ENCODE measurements around the gene SLC35E3. TPM values are rescaled to one million over a fixed set of nuclear protein-coding genes. Genes with fewer than 3 reads are reported as not detected.
"Not testable (repeated sequence)": the region's sequence is repeated elsewhere in the genome, so short reads cannot be mapped to it uniquely, and the experiment has no call there.

The SLC35E3 gene
- total and polyA plus RNA-seq, 2 donors, result 6.6 to 8.8 TPM

- Histone ChIP-seq H3K27ac (ENCODE audit: low read depth in 1 of 2, low read length in 1 of 2) (no peak overlapping the region), H3K4me3 (ENCODE audit: low read length in 2 of 2) (no peak overlapping the region), H3K27me3 (ENCODE audit: control insufficient read depth in 2 of 2, insufficient read depth in 1 of 2, low read length in 1 of 2) (no peaks in the 10 kb centered on the region), H3K9me3 (ENCODE audit: control insufficient read depth in 2 of 2, insufficient read depth in 1 of 2, low read length in 1 of 2) (no peaks in the 10 kb centered on the region), H3K36me3 (ENCODE audit: control insufficient read depth in 2 of 2, insufficient read depth in 2 of 2, low read length in 1 of 2) (no peaks in the 10 kb centered on the region), H3K4me1 (ENCODE audit: control insufficient read depth in 2 of 2, insufficient read depth in 2 of 2, low read length in 2 of 2) (peaks cover 6 to 13% of the 10 kb centered on the region in 2 donors)
- 98% methylated on average over 15 of the region's 15 CpGs for WGBS
- DNase-seq (ENCODE audit: low read depth in 6 of 9, low spot score in 9 of 9), result no peak
Measured at GRCh38 chr12:68796399-68796798, 50.4 kb downstream of the SLC35E3 start.

GRCh38 chr12:68798882-68799234 lies 52.9 kb downstream of the SLC35E3 start:
- DNase-seq (ENCODE audit: low read depth in 6 of 9, low spot score in 9 of 9), result no peak
- WGBS, result 100% methylated on average over 1 of the region's 1 CpG
- Histone ChIP-seq H3K36me3 (ENCODE audit: control insufficient read depth in 2 of 2, insufficient read depth in 2 of 2, low read length in 1 of 2) (no peaks in the 10 kb centered on the region), H3K4me1 (ENCODE audit: control insufficient read depth in 2 of 2, insufficient read depth in 2 of 2, low read length in 2 of 2) (peaks cover 0 to under 1% of the 10 kb centered on the region in 2 donors), H3K27ac (ENCODE audit: low read depth in 1 of 2, low read length in 1 of 2) (no peak overlapping the region), H3K4me3 (ENCODE audit: low read length in 2 of 2) (no peak overlapping the region), H3K27me3 (ENCODE audit: control insufficient read depth in 2 of 2, insufficient read depth in 1 of 2, low read length in 1 of 2) (no peaks in the 10 kb centered on the region), H3K9me3 (ENCODE audit: control insufficient read depth in 2 of 2, insufficient read depth in 1 of 2, low read length in 1 of 2) (no peaks in the 10 kb centered on the region)

GRCh38 chr12:68800294-68800693 lies 54.3 kb downstream of the SLC35E3 start:
- H3K36me3 ChIP-seq (ENCODE audit: control insufficient read depth in 2 of 2, insufficient read depth in 2 of 2, low read length in 1 of 2), result peaks cover 0 to 5% of the 10 kb centered on the region in 2 donors
- no peak overlapping the region for H3K27ac ChIP-seq (ENCODE audit: low read depth in 1 of 2, low read length in 1 of 2)
- H3K9me3 ChIP-seq (ENCODE audit: control insufficient read depth in 2 of 2, insufficient read depth in 1 of 2, low read length in 1 of 2), result no peaks in the 10 kb centered on the region
- DNase-seq (ENCODE audit: low read depth in 6 of 9, low spot score in 9 of 9), result no peak
- no peak overlapping the region for H3K4me3 ChIP-seq (ENCODE audit: low read length in 2 of 2)
- 98% methylated on average over 5 of the region's 5 CpGs for WGBS
- peaks cover 5 to 13% of the 10 kb centered on the region in 2 donors for H3K4me1 ChIP-seq (ENCODE audit: control insufficient read depth in 2 of 2, insufficient read depth in 2 of 2, low read length in 2 of 2)
- H3K27me3 ChIP-seq (ENCODE audit: control insufficient read depth in 2 of 2, insufficient read depth in 1 of 2, low read length in 1 of 2), result no peaks in the 10 kb centered on the region

- H3K36me3 ChIP-seq (ENCODE audit: control insufficient read depth in 2 of 2, insufficient read depth in 2 of 2, low read length in 1 of 2); H3K9me3 ChIP-seq (ENCODE audit: control insufficient read depth in 2 of 2, insufficient read depth in 1 of 2, low read length in 1 of 2); H3K27ac ChIP-seq (ENCODE audit: low read depth in 1 of 2, low read length in 1 of 2); DNase-seq (ENCODE audit: low read depth in 6 of 9, low spot score in 9 of 9); H3K4me3 ChIP-seq (ENCODE audit: low read length in 2 of 2); H3K27me3 ChIP-seq (ENCODE audit: control insufficient read depth in 2 of 2, insufficient read depth in 1 of 2, low read length in 1 of 2): not testable (repeated sequence)
- H3K4me1 ChIP-seq (ENCODE audit: control insufficient read depth in 2 of 2, insufficient read depth in 2 of 2, low read length in 2 of 2), result peaks cover 5 to 20% of the 10 kb centered on the region in 2 donors
- 98% methylated on average over 7 of the region's 7 CpGs for WGBS
Measured at GRCh38 chr12:68801124-68801523, 55.1 kb downstream of the SLC35E3 start.

- not testable (repeated sequence) for H3K27ac ChIP-seq (ENCODE audit: low read depth in 1 of 2, low read length in 1 of 2); H3K27me3 ChIP-seq (ENCODE audit: control insufficient read depth in 2 of 2, insufficient read depth in 1 of 2, low read length in 1 of 2); H3K9me3 ChIP-seq (ENCODE audit: control insufficient read depth in 2 of 2, insufficient read depth in 1 of 2, low read length in 1 of 2); H3K36me3 ChIP-seq (ENCODE audit: control insufficient read depth in 2 of 2, insufficient read depth in 2 of 2, low read length in 1 of 2); DNase-seq (ENCODE audit: low read depth in 6 of 9, low spot score in 9 of 9); H3K4me3 ChIP-seq (ENCODE audit: low read length in 2 of 2)
- 97% methylated on average over 2 of the region's 2 CpGs for WGBS
- peaks cover 7 to 32% of the 10 kb centered on the region in 2 donors for H3K4me1 ChIP-seq (ENCODE audit: control insufficient read depth in 2 of 2, insufficient read depth in 2 of 2, low read length in 2 of 2)
Measured at GRCh38 chr12:68802372-68802745, 56.4 kb downstream of the SLC35E3 start.

GRCh38 chr12:68802911-68803651 lies 57.1 kb downstream of the SLC35E3 start:
- H3K27me3 ChIP-seq (ENCODE audit: control insufficient read depth in 2 of 2, insufficient read depth in 1 of 2, low read length in 1 of 2); H3K9me3 ChIP-seq (ENCODE audit: control insufficient read depth in 2 of 2, insufficient read depth in 1 of 2, low read length in 1 of 2); H3K4me3 ChIP-seq (ENCODE audit: low read length in 2 of 2); H3K36me3 ChIP-seq (ENCODE audit: control insufficient read depth in 2 of 2, insufficient read depth in 2 of 2, low read length in 1 of 2); DNase-seq (ENCODE audit: low read depth in 6 of 9, low spot score in 9 of 9): not testable (repeated sequence)
- WGBS, result 98% methylated on average over 19 of the region's 19 CpGs
- H3K27ac ChIP-seq (ENCODE audit: low read depth in 1 of 2, low read length in 1 of 2), result peak overlapping the region in 1 of 2 donors; percentile 10
- peaks cover 7 to 36% of the 10 kb centered on the region in 2 donors for H3K4me1 ChIP-seq (ENCODE audit: control insufficient read depth in 2 of 2, insufficient read depth in 2 of 2, low read length in 2 of 2)

GRCh38 chr12:68803948-68804656 lies 58.1 kb downstream of the SLC35E3 start:
- peak in 4 of 9 donors; percentile 42 to 71 (median 42) for DNase-seq (ENCODE audit: low read depth in 6 of 9, low spot score in 9 of 9)
- Histone ChIP-seq H3K36me3 (ENCODE audit: control insufficient read depth in 2 of 2, insufficient read depth in 2 of 2, low read length in 1 of 2) (peaks cover under 1 to 5% of the 10 kb centered on the region in 2 donors), H3K4me3 (ENCODE audit: low read length in 2 of 2) (no peak overlapping the region), H3K9me3 (ENCODE audit: control insufficient read depth in 2 of 2, insufficient read depth in 1 of 2, low read length in 1 of 2) (no peaks in the 10 kb centered on the region), H3K27me3 (ENCODE audit: control insufficient read depth in 2 of 2, insufficient read depth in 1 of 2, low read length in 1 of 2) (no peaks in the 10 kb centered on the region), H3K4me1 (ENCODE audit: control insufficient read depth in 2 of 2, insufficient read depth in 2 of 2, low read length in 2 of 2) (peaks cover 7 to 39% of the 10 kb centered on the region in 2 donors), H3K27ac (ENCODE audit: low read depth in 1 of 2, low read length in 1 of 2) (peak overlapping the region; percentile 42 to 83)
- 89% methylated on average over 5 of the region's 5 CpGs for WGBS

GRCh38 chr12:68804657-68805591 lies 58.9 kb downstream of the SLC35E3 start:
- Histone ChIP-seq H3K9me3 (ENCODE audit: control insufficient read depth in 2 of 2, insufficient read depth in 1 of 2, low read length in 1 of 2) (no peaks in the 10 kb centered on the region), H3K27ac (ENCODE audit: low read depth in 1 of 2, low read length in 1 of 2) (peak overlapping the region; percentile 42 to 83), H3K4me3 (ENCODE audit: low read length in 2 of 2) (no peak overlapping the region), H3K36me3 (ENCODE audit: control insufficient read depth in 2 of 2, insufficient read depth in 2 of 2, low read length in 1 of 2) (peaks cover 8 to 9% of the 10 kb centered on the region in 2 donors), H3K27me3 (ENCODE audit: control insufficient read depth in 2 of 2, insufficient read depth in 1 of 2, low read length in 1 of 2) (no peaks in the 10 kb centered on the region), H3K4me1 (ENCODE audit: control insufficient read depth in 2 of 2, insufficient read depth in 2 of 2, low read length in 2 of 2) (peaks cover 7 to 43% of the 10 kb centered on the region in 2 donors)
- 94% methylated on average over 32 of the region's 32 CpGs for WGBS
- peak in 3 of 9 donors; percentile 18 to 35 (median 35) for DNase-seq (ENCODE audit: low read depth in 6 of 9, low spot score in 9 of 9)
